SK-N-SH (cell line): ENCODE data around the gene CST9. TPM values are rescaled to one million over a fixed set of nuclear protein-coding genes. Genes with fewer than 3 reads are reported as not detected.

Experiments
- CTCF ChIA-PET: fragments of 300-600, 350-600 bp; formaldehyde crosslinking; extraction: SDS; loops from one replicate; lab custom pipeline; 2021; lab: Yijun Ruan, JAX
- POLR2A ChIA-PET: fragments of 350-600 bp; sonication (Branson Sonifier 250); formaldehyde crosslinking; extraction: SDS; loops from one replicate; lab custom pipeline; 2020; ENCODE audit warnings: antibody characterized with exemption, inconsistent platforms; lab: Yijun Ruan, JAX
- DNase-seq: peaks from one replicate; pipeline ENCODE4 v3.0.0; 2012
- H2AFZ ChIP-seq: fragments of 200-600 bp; sonication (generic); 2 replicates; pipeline ENCODE4 v1.8.1; 2016; ENCODE audit warnings: antibody characterized with exemption, mild to moderate bottlenecking, low read depth
- H3F3A ChIP-seq: fragments of 200-600 bp; sonication (generic); replicated peaks from 2 replicates; pipeline ENCODE3; 2016; ENCODE audit warnings: antibody characterized with exemption, mild to moderate bottlenecking; ENCODE audit not compliant: insufficient read depth
- H3K27ac ChIP-seq, 2 experiments: fragments of 200-500 bp in 1 of 2; fragments of 200-600 bp in 1 of 2; sonication (Bioruptor generic) in 1 of 2; sonication (generic), shearing (Covaris generic) in 1 of 2; 2 replicates each; pipeline versions ENCODE4 v1.5.1 to v1.6.1; 2014 to 2016; ENCODE audit warnings: low read depth in 2 of 2, inconsistent platforms in 1 of 2, low read length in 1 of 2, mild to moderate bottlenecking in 1 of 2, mixed read lengths in 1 of 2
- H3K27me3 ChIP-seq: fragments of 200-600 bp; sonication (generic), shearing (Covaris generic); 2 replicates; pipeline ENCODE4 v1.6.1; 2016; ENCODE audit warnings: mixed run types; ENCODE audit not compliant: insufficient read depth
- H3K36me3 ChIP-seq, 2 experiments: fragments of 200-500 bp in 1 of 2; fragments of 200-600 bp in 1 of 2; sonication (Bioruptor generic) in 1 of 2; sonication (generic) in 1 of 2; replicated peaks in 1 of 2; 2 replicates each; pipeline versions ENCODE3 to v1.5.1; 2014 to 2016; ENCODE audit warnings: low read length in 1 of 2, mild to moderate bottlenecking in 1 of 2; ENCODE audit not compliant: insufficient read depth in 2 of 2, control insufficient read depth in 1 of 2
- H3K4me1 ChIP-seq, 2 experiments: fragments of 200-500 bp in 1 of 2; fragments of 200-600 bp in 1 of 2; sonication (Bioruptor generic) in 1 of 2; sonication (generic), shearing (Covaris generic) in 1 of 2; 2 replicates each; pipeline versions ENCODE4 v1.5.1 to v1.6.1; 2014 to 2016; ENCODE audit warnings: low read depth in 1 of 2, low read length in 1 of 2, mixed run types in 1 of 2; ENCODE audit not compliant: insufficient read depth in 2 of 2, control insufficient read depth in 1 of 2
- H3K4me2 ChIP-seq: fragments of 200-600 bp; sonication (generic), shearing (Covaris generic); 2 replicates; pipeline ENCODE4 v1.6.1; 2017; ENCODE audit warnings: mixed run types
- H3K4me3 ChIP-seq, 2 experiments: fragments of 200-500 bp in 1 of 2; fragments of 200-600 bp in 1 of 2; sonication (Bioruptor generic) in 1 of 2; sonication (generic), shearing (Covaris generic) in 1 of 2; 2 replicates each; pipeline versions ENCODE4 v1.5.1 to v1.8.1; 2014 to 2016; ENCODE audit warnings: low read depth in 2 of 2, inconsistent platforms in 1 of 2, low read length in 1 of 2, mild to moderate bottlenecking in 1 of 2, mixed read lengths in 1 of 2, moderate library complexity in 1 of 2
- H3K79me2 ChIP-seq: fragments of 200-600 bp; sonication (generic); 2 replicates; pipeline ENCODE4 v1.8.1; 2017; ENCODE audit warnings: mild to moderate bottlenecking; ENCODE audit not compliant: insufficient read depth
- H3K9ac ChIP-seq: fragments of 200-600 bp; sonication (generic); 2 replicates; pipeline ENCODE4 v1.6.1; 2017; ENCODE audit warnings: mixed run types
- H3K9me2 ChIP-seq: fragments of 200-600 bp; sonication (generic); 2 replicates; pipeline ENCODE4 v1.6.1; 2017; ENCODE audit warnings: mixed run types
- H3K9me3 ChIP-seq: fragments of 200-600 bp; sonication (generic); 2 replicates; pipeline ENCODE4 v1.6.1; 2017; ENCODE audit warnings: mixed run types, mild to moderate bottlenecking, moderate library complexity
- H4K20me1 ChIP-seq: fragments of 200-600 bp; sonication (generic); 2 replicates; pipeline ENCODE4 v1.6.1; 2017; ENCODE audit warnings: mild to moderate bottlenecking, mixed run types; ENCODE audit not compliant: insufficient read depth
- EP300 ChIP-seq, 2 experiments: IDR thresholded peaks; 2 replicates each; pipeline versions ENCODE4 v1.4.0 to v1.6.1; 2012; ENCODE audit warnings: borderline replicate concordance in 1 of 2, low read depth in 1 of 2, low read length in 1 of 2
- FOXJ3 ChIP-seq: sonication (generic); formaldehyde crosslinking; IDR thresholded peaks from 2 replicates; pipeline ENCODE4 v1.5.1; 2020; ENCODE audit warnings: mild to moderate bottlenecking, missing genetic modification reagents
- FOXM1 ChIP-seq: IDR thresholded peaks from 2 replicates; pipeline ENCODE4 v1.4.0; 2012; ENCODE audit warnings: low read depth, mild to moderate bottlenecking
- GABPA ChIP-seq: IDR thresholded peaks from 2 replicates; pipeline ENCODE4 v1.4.0; 2012; ENCODE audit warnings: low read depth, mild to moderate bottlenecking
- GATA2 ChIP-seq: sonication (generic); formaldehyde crosslinking; IDR thresholded peaks from 2 replicates; pipeline ENCODE4 v1.5.0; 2020; ENCODE audit warnings: mild to moderate bottlenecking, missing genetic modification reagents
- MAX ChIP-seq: IDR thresholded peaks from 2 replicates; pipeline ENCODE4 v1.4.0; 2012; ENCODE audit warnings: low read depth
- MEF2A ChIP-seq: IDR thresholded peaks from 2 replicates; pipeline ENCODE4 v1.4.0; 2012; ENCODE audit warnings: low read depth, borderline replicate concordance
- MXI1 ChIP-seq: IDR thresholded peaks from 2 replicates; pipeline ENCODE4 v1.6.1; 2012; ENCODE audit warnings: mild to moderate bottlenecking, low read depth, low read length, improper control_type of control experiment
- NFIC ChIP-seq: IDR thresholded peaks from 2 replicates; pipeline ENCODE4 v1.4.0; 2012; ENCODE audit warnings: borderline replicate concordance
- RAD21 ChIP-seq: IDR thresholded peaks from 2 replicates; pipeline ENCODE4 v1.6.1; 2012; ENCODE audit warnings: mild to moderate bottlenecking, low read length
- RCOR1 ChIP-seq: fragments of 150-350 bp; IDR thresholded peaks from 2 replicates; pipeline ENCODE4 v1.6.1; 2017; ENCODE audit warnings: antibody characterized with exemption, low read length
- SIN3A ChIP-seq: IDR thresholded peaks from 2 replicates; pipeline ENCODE4 v1.6.1; 2012; ENCODE audit warnings: low read depth, mild to moderate bottlenecking, low read length, moderate library complexity, borderline replicate concordance
- SMC3 ChIP-seq: IDR thresholded peaks from 2 replicates; pipeline ENCODE4 v1.6.1; 2012; ENCODE audit warnings: low read depth, low read length, improper control_type of control experiment
- TAF1 ChIP-seq: IDR thresholded peaks from 2 replicates; pipeline ENCODE4 v1.6.1; 2012; ENCODE audit warnings: low read depth, mild to moderate bottlenecking, low read length, moderate library complexity, borderline replicate concordance
- TCF12 ChIP-seq: IDR thresholded peaks from 2 replicates; pipeline ENCODE4 v1.4.0; 2012
- TEAD4 ChIP-seq: IDR thresholded peaks from 2 replicates; pipeline ENCODE4 v1.4.0; 2012; ENCODE audit warnings: mild to moderate bottlenecking, borderline replicate concordance; ENCODE audit not compliant: insufficient read depth
- USF1 ChIP-seq: IDR thresholded peaks from 2 replicates; pipeline ENCODE4 v1.4.0; 2012; ENCODE audit warnings: low read depth, borderline replicate concordance
- WGBS: methylation state at CpG from one replicate; pipeline ENCODE4 v1.1.6; 2017; ENCODE audit warnings: low lambda C conversion rate; 5-methylcytosine and 5-hydroxymethylcytosine counted together
- polyA plus RNA-seq, 3 experiments: library from polyadenylated mRNA; depleted of rRNA; stranded (reverse); fragments of >200 nt; gene quantifications; 2 replicates each; pipeline ENCODE4 v1.2.3, GENCODE V29; 2012
- TF ChIP-seq, protein P1 (sequence below): fragments of 200-600 bp; sonication (generic); IDR thresholded peaks from 2 replicates; pipeline ENCODE4 v1.6.1; 2017; ENCODE audit warnings: antibody characterized with exemption, mild to moderate bottlenecking, moderate library complexity
- TF ChIP-seq, protein P2 (sequence below): IDR thresholded peaks from 2 replicates; pipeline ENCODE4 v1.6.1; 2012; ENCODE audit warnings: mild to moderate bottlenecking, low read depth, low read length, moderate library complexity

CST9 gene
- polyA plus RNA-seq, 1 of the 3 experiments (the other 2 are of a cell fraction): not detected

DNA sequence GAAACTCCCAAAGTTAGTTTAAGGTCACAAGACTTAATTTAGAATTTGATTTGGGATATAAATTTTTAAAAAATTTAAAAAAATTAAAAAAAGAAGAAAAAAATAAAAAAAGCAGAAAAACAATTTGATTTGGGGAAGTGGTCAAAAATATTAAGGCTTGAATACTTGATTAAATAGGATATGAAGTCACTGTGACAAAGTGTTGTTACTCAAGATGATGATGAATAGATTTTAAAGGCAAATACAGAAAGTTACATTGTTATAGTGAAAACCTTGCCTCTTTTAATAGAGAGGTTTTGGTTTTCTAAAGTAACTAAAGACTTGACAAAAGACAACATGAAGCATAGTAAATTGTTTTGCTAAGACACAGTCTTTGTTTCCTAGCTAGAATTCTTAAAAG is 7.2 kb downstream of the CST9 start (continued):
- TF ChIP-seq GATA2 (CRISPR knock-in tag) (no peak), MAX (no peak)
- TF ChIP-seq, protein P1, sequence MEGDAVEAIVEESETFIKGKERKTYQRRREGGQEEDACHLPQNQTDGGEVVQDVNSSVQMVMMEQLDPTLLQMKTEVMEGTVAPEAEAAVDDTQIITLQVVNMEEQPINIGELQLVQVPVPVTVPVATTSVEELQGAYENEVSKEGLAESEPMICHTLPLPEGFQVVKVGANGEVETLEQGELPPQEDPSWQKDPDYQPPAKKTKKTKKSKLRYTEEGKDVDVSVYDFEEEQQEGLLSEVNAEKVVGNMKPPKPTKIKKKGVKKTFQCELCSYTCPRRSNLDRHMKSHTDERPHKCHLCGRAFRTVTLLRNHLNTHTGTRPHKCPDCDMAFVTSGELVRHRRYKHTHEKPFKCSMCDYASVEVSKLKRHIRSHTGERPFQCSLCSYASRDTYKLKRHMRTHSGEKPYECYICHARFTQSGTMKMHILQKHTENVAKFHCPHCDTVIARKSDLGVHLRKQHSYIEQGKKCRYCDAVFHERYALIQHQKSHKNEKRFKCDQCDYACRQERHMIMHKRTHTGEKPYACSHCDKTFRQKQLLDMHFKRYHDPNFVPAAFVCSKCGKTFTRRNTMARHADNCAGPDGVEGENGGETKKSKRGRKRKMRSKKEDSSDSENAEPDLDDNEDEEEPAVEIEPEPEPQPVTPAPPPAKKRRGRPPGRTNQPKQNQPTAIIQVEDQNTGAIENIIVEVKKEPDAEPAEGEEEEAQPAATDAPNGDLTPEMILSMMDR: no peak

GRCh38 chr20:23596579-23597250 is 9.0 kb downstream of the CST9 start:
- H3K9ac ChIP-seq: no peak overlapping the region
- H3K79me2 ChIP-seq: no peaks in the 10 kb centered on the region
- H3K4me3 ChIP-seq: no peak overlapping the region
- no peak overlapping the region for H3K27ac ChIP-seq
- no peak overlapping the region for H3K4me2 ChIP-seq
- no peak for TF ChIP-seq FOXJ3
- TF ChIP-seq, protein P2, sequence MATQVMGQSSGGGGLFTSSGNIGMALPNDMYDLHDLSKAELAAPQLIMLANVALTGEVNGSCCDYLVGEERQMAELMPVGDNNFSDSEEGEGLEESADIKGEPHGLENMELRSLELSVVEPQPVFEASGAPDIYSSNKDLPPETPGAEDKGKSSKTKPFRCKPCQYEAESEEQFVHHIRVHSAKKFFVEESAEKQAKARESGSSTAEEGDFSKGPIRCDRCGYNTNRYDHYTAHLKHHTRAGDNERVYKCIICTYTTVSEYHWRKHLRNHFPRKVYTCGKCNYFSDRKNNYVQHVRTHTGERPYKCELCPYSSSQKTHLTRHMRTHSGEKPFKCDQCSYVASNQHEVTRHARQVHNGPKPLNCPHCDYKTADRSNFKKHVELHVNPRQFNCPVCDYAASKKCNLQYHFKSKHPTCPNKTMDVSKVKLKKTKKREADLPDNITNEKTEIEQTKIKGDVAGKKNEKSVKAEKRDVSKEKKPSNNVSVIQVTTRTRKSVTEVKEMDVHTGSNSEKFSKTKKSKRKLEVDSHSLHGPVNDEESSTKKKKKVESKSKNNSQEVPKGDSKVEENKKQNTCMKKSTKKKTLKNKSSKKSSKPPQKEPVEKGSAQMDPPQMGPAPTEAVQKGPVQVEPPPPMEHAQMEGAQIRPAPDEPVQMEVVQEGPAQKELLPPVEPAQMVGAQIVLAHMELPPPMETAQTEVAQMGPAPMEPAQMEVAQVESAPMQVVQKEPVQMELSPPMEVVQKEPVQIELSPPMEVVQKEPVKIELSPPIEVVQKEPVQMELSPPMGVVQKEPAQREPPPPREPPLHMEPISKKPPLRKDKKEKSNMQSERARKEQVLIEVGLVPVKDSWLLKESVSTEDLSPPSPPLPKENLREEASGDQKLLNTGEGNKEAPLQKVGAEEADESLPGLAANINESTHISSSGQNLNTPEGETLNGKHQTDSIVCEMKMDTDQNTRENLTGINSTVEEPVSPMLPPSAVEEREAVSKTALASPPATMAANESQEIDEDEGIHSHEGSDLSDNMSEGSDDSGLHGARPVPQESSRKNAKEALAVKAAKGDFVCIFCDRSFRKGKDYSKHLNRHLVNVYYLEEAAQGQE: no peak
- TF ChIP-seq EP300 (IDR thresholded peaks at IDR 0.05; ENCODE audit: borderline replicate concordance in 1 of 2, low read depth in 1 of 2, low read length in 1 of 2): no peak
- TF ChIP-seq RAD21: no peak
- no peak for TF ChIP-seq NFIC
- TF ChIP-seq FOXM1: no peak
- TF ChIP-seq TCF12: no peak
- no peak for TF ChIP-seq RCOR1
- no peak for TF ChIP-seq MEF2A
- no peak for TF ChIP-seq MXI1
- TF ChIP-seq TAF1: no peak
- TF ChIP-seq SIN3A: no peak
- TF ChIP-seq SMC3: no peak
- TF ChIP-seq GABPA: no peak
- TF ChIP-seq TEAD4: no peak
- no peak for TF ChIP-seq USF1
- ChIA-PET CTCF (no interaction called here), POLR2A (no interaction called here)
- no peak overlapping the region for H2AFZ ChIP-seq
- H4K20me1 ChIP-seq: no peaks in the 10 kb centered on the region
- H3K27me3 ChIP-seq: no peaks in the 10 kb centered on the region; the same call in 1 of the 2 replicates
- no peaks in the 10 kb centered on the region for H3F3A ChIP-seq
- H3K9me2 ChIP-seq: no peaks in the 10 kb centered on the region
- 0% methylated on average over 2 of the region's 2 CpGs for WGBS
- no peaks in the 10 kb centered on the region for H3K4me1 ChIP-seq
- no peaks in the 10 kb centered on the region for H3K36me3 ChIP-seq
- no peak for DNase-seq
- H3K9me3 ChIP-seq: no peaks in the 10 kb centered on the region
